NCI-H510A (cell line): Measurements from ENCODE around the gene ALDH5A1.

Experiments used
- DNase-seq: peaks from one replicate; lab custom pipeline; 2025; lab: John Stamatoyannopoulos, UW

The ALDH5A1 gene

GRCh38 chr6:24524805-24525204, 30.0 kb downstream of the ALDH5A1 start:
- DNase-seq: no peak

DNA sequence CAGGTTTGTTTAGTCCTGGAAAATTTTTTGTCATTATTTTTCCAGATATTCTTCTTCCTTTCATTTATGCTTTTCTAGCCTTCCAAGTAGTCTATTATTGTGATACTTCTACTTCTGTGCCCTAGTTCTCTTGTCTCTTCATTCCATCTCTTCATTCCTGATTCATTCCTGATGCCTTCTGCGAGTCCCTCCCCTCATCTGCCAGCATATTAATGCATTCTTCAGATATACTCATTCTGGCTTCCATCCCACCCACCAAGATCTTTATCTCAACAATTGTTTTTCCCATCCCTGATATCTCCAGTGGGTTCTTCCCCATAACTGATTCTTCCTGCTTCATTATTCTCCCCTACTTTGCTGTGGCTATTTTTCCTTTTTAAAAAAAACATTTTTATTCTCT, 35.2 kb downstream of the ALDH5A1 start:
- DNase-seq: no peak

DNA sequence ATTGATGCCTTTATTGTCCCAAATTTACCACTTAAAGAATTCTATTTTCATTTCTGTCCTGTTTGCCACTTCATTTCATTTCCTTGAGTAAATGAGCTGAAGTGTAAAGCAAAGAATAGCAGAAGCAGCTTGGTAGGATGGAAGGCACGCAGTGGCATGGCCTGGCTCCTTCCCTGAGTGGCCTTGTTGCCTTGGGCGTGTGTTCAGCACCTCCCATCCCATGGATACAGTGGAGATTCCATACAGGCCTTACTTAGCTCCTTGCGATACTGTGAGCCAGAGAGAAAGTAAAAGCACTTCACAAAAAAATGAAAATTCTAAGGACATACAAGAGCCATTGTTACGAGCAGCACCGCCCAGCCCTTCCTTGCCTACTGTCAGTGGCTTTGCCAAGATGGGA, 39.6 kb downstream of the ALDH5A1 start:
- DNase-seq: no peak

DNA sequence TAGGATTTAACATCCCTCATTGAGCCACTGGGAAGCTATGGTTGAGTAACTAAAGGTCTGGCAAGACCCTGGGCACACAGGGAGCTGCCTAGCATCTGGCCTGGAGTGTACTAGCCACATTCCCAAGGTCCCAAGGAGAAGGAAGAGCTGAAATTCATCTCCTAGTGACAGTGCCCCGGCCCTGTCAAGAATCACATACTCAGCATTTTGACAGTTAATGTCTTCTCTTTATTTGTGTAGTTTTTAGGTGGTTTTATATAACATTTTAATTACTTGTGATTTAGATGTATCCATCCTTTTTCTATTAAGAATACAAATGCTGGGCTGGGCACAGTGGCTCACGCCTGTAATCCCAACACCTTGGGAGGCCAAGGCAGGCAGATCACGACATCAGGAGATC, 40.4 kb downstream of the ALDH5A1 start:
- no peak for DNase-seq

- DNase-seq: no peak
These were observed 41.7 kb downstream of the ALDH5A1 start for GRCh38 chr6:24536466-24536865.

GRCh38 chr6:24537082-24537699, 42.4 kb downstream of the ALDH5A1 start:
- no peak for DNase-seq

DNA sequence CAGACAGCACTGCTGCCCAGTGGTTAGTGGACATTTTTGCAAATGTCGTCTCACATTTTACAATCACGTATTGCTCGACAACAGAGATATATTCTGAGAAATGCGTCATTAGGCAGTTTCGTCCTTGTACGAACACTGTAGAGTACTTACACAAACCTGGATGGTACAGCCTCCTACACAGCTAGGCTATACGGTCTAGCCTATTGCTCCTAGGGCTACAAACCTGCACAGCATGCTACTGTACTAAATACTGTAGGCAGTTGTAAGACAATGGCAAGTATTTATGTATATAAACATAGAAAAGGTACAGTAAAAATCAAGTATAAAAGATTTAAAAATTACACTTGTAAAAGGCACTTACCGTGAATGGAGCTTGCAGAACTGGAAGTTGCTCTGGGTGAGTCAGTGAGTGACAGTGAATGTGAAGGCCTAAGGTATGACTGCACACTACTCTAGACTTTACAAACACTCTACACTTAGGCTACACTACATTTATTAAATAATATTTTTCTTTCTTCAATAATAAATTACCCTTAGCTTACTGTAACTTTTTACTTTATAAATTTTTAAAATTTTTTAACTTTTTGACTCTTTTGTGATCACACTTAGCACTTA, 43.1 kb downstream of the ALDH5A1 start:
- no peak for DNase-seq

- DNase-seq: no peak
These were observed 44.6 kb downstream of the ALDH5A1 start for GRCh38 chr6:24539416-24539815.

DNA sequence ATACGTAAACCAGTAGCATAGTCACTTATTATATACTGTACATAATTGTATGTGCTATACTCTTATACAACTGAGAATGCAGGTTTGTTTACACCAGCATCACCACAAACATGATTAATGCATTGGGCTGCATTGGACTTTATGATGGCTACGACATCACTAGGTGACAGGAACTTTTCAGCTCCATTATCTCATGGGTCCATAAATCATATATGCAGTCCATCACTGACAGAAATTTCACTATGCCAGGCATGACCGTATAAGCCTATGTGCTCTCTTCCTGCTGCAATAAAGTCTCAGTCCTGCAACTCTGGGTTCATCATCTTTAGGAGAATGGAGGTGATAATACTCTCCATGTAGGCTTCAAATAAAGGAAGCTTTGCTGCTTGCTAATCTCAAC, 45.4 kb downstream of the ALDH5A1 start:
- no peak for DNase-seq

DNA sequence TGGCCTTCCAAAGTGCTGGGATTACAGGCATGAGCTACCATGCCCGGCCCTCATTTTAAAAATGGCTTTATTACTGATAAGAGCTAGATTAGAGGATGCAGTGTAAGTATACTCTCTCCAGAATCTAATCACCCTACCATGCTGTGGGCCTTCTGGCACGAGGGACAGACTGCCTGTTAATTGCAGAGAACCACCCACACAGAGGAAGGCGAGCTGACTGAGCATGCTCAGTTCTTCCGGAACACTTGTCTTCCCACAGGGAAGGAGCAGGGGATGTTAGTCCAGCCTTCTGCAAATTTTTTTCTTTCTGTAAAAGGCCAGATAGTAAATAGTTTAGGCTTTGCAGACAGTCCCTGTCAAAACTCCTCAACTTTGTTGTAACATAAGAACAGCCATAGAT, 48.9 kb downstream of the ALDH5A1 start:
- DNase-seq: no peak

DNA sequence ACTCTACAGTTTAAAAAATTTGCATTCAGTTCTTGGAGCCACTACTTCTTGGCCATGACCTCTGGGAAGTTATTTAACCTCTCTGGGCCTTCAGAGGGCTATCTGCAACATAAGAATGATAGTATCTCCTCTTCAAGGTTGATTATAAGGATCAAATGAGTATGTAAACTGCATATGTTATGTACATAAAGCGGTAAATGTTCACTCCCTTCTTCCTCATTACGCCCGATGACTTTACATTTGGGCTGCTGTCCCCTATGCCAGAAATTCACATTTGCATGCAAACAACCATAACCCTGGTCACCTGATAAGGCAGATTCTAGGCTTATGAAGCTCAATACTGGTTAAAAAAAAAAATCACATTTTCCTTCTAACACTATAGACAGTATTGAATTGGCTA, 50.4 kb downstream of the ALDH5A1 start:
- no peak for DNase-seq

- DNase-seq: no peak
These were observed 50.9 kb downstream of the ALDH5A1 start for GRCh38 chr6:24545691-24546090.

- no peak for DNase-seq
These were observed 51.7 kb downstream of the ALDH5A1 start for GRCh38 chr6:24546439-24546838.

GRCh38 chr6:24547243-24547642, 52.5 kb downstream of the ALDH5A1 start:
- DNase-seq: no peak

GRCh38 chr6:24549158-24549557, 54.4 kb downstream of the ALDH5A1 start:
- no peak for DNase-seq

- no peak for DNase-seq
These were observed 55.0 kb downstream of the ALDH5A1 start for GRCh38 chr6:24549674-24550353.

DNA sequence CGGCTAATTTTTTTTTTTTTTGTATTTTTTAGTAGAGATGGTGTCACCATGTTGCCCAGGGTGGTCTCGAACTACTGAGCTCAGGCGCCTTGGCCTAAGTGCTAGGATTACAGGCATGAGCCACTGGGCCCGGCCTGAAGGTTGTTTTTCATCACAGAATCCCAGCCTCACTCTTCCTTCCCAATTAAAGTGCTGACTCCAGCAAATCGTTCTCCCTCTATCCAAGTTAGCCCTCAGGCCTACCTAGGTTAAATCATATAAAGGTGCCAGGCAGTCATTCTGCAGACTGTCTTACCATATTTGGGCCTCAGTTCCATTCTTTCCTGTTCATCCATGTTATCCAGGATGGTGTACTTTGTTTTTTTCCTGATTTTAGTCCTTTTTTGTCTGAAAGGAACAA, 56.4 kb downstream of the ALDH5A1 start:
- DNase-seq: no peak

DNA sequence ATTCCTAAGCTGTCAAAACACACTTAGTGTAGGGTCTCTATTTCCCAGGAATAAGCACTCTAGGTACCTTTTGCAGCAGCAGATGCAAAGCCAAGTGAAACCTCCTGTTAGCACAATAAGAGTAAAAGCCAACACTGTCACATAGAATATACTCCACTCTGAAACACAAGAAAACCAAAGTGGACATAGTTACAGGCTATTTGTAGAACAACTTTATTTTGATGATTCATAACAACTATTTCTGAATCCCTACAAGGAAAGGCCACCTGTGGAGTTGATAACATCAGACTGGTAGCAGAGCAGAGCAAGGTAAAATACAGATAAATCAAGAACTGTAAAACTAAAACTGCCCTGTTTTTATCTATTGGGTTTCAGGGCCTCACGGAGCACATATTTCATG, 59.7 kb downstream of the ALDH5A1 start:
- DNase-seq: no peak

- no peak for DNase-seq
These were observed 63.7 kb downstream of the ALDH5A1 start for GRCh38 chr6:24558516-24558915.

GRCh38 chr6:24564081-24564480, 69.3 kb downstream of the ALDH5A1 start:
- no peak for DNase-seq

- DNase-seq: no peak
These were observed 70.4 kb downstream of the ALDH5A1 start for GRCh38 chr6:24565196-24565595.

DNA sequence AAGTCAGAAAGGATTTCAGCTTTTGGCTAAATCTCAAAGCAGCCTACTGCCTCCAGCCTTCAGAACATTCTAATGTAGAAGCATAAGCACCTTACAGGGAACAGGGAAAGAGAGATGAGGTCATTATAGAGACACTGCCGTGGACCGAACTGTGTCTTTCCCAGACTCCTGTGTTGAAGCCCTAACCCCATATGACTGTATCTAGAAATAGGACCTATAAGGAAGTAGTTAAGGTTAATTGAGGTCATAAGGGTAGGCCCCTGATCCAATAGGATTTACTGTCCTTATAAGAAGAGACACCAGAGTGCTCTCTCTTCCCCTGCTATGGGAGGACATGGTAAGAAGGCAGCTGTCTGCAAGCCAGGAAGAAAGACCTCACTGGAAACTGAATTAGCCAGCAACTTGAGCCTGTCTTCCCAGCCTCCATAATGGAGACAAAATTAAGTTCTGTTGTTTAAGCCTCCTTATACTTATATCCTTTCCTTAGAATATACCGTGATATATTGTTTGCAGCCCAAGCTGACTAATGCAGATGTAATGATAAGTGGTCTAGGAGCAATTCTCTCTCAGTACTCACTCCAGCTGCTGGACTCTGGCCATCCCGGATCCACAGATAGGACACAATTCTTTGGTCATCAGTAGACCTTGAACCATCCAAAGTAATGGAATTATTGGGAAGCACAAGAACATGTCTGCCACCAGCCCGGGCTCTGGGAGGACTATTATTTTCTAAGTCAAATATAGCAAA, 71.4 kb downstream of the ALDH5A1 start:
- DNase-seq: no peak

GRCh38 chr6:24568683-24569082, 73.9 kb downstream of the ALDH5A1 start:
- no peak for DNase-seq
